Pons (tissue), 1 donor: ENCODE results near the gene PRR20A.
A peak's percentile ranks its signal among the peaks of the same experiment; 100 is the strongest.
"Not testable (repeated sequence)": the region's sequence is repeated elsewhere in the genome, so short reads cannot be mapped to it uniquely, and the experiment has no call there.

Source experiments
- DNase-seq: peaks from one replicate; pipeline ENCODE4 v3.0.0-alpha.2; 2016; ENCODE audit warnings: low spot score

The PRR20A gene

DNA sequence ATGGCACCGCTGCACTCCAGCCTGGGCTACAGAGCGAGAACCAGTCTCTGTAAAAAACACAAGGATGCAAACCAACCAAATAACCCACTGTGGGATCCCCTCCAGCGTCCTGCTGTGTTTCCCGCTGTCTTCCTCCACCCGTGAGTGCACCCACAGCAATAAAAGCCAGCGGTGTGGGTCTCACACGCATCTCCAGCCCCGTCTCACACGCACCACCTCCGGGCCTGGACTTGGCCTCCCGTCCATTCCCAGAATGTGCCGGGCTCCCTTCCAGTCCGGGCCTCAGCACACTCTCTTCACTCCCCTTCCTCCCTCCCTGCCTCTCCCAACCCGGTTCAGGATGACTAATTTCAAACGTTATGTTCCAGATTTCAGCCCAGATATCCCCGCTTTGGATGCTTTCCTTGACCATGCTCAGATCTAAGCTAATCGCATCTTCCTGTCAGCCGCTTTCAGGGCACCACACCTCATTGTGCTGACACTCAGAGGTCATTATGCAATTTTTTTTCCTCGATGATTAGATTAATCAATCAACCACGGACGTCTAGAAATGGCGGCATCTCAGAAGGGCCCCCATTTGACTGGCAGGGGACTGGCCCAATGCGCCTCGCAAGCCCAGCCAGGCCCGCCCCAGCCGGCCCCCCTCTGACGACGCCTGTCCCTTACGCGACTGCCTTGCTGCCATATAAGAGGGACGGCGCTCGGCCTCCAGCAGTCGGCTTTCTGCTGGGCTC lies at the start of gene PRR20A:
TSS of gene PRR20A (plus strand) at position 684 of the 734 bp plus-strand sequence. CDS start 387 bp downstream, outside the sequence.
- not testable (repeated sequence) for DNase-seq

DNA sequence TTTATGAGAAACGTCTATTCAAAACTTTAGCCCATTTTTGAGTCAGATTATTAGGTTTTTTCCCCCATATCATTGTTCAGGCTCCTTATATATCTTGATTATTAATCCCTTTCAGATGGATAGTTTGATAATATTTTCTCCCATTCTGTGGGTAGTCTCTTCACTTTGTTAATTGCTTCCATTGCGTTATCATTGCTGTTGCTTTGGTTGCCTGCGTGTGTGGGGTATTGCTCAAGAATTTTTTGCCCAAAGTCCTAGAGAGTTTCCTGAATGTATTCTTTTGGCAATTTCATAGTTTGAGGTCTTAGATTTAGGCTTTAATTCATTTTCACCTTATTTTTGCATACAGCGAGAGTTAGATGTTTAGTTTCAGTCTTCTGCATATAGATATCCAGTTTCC lies 25.8 kb upstream of the PRR20A start:
- no peak for DNase-seq

DNA sequence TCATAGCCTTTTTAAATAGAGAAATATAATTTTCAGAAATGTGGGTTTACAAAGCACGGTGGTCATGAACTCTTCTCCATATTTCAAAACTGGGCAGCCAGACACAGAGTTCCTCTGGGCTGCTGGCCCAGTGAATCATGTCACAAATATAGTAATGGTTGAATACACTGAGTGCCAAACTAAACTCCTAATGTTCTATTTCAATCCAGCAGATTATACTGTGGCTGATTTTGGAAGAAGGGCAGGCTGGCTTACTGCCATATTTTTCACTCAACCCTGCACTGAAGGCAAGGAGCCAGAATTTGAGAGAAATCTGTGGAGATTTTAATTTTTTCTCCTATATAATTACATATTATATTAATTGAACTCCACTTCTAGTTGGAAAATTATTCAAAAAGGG lies 17.0 kb upstream of the PRR20A start:
- peak; percentile 15 for DNase-seq

DNA sequence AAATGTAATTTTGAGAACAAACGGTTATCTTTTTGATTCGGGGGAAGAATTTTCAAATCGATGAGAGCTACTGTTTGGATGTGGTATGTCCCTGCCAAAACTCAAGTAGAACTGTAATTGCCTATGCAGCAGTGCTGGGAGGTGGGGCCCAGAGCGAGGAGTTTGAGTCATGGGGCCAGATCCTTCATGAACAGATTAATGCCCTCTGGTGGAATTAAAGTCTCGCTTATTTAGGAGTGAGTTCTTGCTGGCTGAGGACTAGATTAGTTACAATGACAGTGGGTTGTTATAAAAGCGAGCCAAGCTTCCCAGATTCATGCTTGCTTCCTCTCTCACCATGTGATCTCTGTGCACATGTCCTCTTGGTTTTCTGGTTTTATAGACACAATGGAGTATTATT lies 11.8 kb upstream of the PRR20A start:
- DNase-seq: no peak

DNA sequence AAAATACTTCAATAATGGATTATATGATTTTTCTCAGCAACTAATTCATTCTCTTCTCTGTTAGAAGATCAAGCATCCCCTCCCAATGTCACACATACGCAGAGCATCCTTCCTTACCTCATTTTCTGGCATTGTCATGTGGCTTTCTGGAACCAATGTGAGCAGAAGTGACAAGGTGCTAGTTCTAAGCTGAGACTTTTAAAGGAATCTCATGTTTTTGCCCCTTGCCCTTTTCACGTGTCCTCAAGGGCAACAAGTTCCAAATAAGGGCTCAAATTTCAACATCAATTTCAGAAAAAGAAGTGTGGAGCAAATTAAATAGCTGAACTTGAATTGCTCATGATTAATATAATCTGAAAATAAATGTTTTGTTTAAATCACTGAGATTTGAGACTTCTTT lies 4.6 kb upstream of the PRR20A start:
- no peak for DNase-seq

DNA sequence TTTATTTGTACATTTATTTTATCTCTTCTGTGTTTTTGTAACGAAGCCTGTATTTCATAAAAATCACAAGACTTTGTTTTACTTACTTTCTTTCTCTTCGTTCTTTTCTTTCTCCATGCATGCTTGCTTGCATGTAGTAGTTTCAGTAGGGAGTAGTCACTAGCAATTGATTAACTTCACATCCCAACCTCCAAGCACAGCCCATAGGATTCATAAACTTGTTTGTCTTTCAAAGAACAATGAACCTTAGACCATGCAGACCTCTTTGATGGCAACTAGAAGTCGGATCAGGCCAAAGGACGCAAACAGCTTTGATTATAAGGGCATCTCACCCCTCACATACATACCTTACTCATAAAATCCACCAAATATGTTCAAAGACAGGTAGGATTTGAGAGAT lies 3.1 kb upstream of the PRR20A start:
- DNase-seq: no peak

DNA sequence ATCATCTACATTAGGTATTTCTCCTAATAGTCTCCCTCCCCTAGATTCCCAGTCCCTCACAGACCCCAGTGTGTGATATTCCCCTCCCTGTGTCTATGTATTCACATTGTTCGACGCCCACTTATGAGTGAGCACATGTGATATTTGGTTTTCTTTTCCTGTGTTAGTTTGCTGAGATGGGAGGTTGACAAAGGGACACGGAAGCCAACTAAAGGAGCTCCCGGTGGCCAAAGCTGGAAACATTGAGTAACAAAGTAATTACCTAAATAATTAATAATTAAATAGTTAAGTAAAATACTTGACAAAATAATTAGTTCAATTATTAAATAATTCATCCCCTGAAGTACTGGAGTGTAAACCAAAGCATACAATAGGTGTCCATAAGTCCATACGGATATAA lies 1.7 kb upstream of the PRR20A start:
- DNase-seq: no peak

DNA sequence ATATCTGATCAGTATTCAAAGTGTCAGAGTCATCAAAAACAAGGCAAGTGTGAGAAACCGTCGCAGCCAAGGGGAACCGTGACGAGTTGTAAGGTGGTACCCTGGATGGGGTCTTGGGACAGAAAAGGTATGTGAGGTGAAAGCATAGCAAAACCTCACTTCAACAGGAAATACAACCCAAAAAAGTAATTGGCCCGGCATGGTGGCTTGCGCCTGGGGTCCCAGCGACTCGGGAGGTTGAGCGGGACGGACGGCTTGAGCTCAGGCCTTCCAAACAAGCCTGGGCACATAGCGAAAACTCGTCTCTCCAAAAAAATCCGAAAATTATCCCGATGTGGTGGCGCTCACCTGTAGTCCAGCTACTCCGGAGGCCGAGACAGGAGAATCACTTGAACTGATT lies 937 bp upstream of the PRR20A start:
- not testable (repeated sequence) for DNase-seq

DNA sequence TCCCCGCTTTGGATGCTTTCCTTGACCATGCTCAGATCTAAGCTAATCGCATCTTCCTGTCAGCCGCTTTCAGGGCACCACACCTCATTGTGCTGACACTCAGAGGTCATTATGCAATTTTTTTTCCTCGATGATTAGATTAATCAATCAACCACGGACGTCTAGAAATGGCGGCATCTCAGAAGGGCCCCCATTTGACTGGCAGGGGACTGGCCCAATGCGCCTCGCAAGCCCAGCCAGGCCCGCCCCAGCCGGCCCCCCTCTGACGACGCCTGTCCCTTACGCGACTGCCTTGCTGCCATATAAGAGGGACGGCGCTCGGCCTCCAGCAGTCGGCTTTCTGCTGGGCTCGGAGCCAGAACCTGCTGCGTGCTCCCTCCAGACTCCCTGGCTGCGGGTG lies 6.5 kb downstream of the PRR20A start, which contains the start of gene PRR20B:
TSS of gene PRR20B (plus strand) at position 301 of the 400 bp plus-strand sequence. CDS start 387 bp downstream, outside the sequence.
- DNase-seq: not testable (repeated sequence)

DNA sequence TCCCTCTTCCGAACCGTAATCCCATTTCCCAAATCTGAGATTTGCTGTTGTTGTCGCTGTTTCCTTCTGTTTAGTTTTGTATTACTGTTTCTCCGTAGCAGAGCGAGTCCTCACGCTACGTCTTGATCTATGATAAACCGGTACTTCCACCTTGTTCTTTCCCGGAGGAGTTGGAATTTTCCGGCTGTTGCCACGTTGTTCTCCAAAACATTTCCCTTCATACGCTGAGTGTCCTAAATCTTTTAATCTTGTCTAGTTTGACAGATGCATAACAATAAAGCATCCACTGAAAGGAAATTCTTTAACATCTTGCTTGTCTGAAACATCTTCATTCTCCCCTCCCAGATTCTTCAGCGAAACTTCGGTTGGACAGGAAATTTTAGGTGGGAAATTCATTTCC lies 7.4 kb downstream of the PRR20A start:
- not testable (repeated sequence) for DNase-seq

DNA sequence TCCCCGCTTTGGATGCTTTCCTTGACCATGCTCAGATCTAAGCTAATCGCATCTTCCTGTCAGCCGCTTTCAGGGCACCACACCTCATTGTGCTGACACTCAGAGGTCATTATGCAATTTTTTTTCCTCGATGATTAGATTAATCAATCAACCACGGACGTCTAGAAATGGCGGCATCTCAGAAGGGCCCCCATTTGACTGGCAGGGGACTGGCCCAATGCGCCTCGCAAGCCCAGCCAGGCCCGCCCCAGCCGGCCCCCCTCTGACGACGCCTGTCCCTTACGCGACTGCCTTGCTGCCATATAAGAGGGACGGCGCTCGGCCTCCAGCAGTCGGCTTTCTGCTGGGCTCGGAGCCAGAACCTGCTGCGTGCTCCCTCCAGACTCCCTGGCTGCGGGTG lies 13.0 kb downstream of the PRR20A start, which contains the start of gene PRR20C:
TSS of gene PRR20C (plus strand) at position 301 of the 400 bp plus-strand sequence. CDS start 387 bp downstream, outside the sequence.
- DNase-seq: not testable (repeated sequence)

DNA sequence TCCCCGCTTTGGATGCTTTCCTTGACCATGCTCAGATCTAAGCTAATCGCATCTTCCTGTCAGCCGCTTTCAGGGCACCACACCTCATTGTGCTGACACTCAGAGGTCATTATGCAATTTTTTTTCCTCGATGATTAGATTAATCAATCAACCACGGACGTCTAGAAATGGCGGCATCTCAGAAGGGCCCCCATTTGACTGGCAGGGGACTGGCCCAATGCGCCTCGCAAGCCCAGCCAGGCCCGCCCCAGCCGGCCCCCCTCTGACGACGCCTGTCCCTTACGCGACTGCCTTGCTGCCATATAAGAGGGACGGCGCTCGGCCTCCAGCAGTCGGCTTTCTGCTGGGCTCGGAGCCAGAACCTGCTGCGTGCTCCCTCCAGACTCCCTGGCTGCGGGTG lies 19.6 kb downstream of the PRR20A start, which contains the start of gene PRR20D:
TSS of gene PRR20D (plus strand) at position 301 of the 400 bp plus-strand sequence. CDS start 387 bp downstream, outside the sequence.
- not testable (repeated sequence) for DNase-seq

DNA sequence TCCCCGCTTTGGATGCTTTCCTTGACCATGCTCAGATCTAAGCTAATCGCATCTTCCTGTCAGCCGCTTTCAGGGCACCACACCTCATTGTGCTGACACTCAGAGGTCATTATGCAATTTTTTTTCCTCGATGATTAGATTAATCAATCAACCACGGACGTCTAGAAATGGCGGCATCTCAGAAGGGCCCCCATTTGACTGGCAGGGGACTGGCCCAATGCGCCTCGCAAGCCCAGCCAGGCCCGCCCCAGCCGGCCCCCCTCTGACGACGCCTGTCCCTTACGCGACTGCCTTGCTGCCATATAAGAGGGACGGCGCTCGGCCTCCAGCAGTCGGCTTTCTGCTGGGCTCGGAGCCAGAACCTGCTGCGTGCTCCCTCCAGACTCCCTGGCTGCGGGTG lies 26.2 kb downstream of the PRR20A start, which contains the start of gene PRR20E:
TSS of gene PRR20E (plus strand) at position 301 of the 400 bp plus-strand sequence. CDS start 387 bp downstream, outside the sequence.
- DNase-seq: not testable (repeated sequence)

DNA sequence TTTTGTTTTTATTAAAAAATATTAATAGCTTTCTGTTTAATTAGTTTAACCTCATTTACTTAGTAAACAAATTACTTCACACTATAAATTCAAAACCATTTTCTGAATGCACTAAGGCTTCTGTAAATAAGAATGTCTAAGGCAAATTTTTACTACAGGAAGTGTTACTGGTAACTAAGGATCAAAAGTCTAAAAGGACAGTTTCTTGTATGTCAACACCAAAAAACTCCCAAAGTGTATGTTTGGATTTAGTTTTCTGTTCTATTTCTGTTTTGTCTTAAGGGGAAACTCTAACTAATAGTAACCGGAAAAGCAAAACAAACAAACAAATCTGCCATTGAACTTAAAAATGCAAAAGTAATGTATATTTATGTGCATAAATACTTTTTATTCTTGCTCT lies 50.9 kb downstream of the PRR20A start:
- no peak for DNase-seq
